Dendritic cell treated with granulocyte-macrophage colony-stimulating factor and Interleukin-4, amounts not matched to agents 40 ng/mL and 50 ng/mL, for 4 days (primary cell): Measurements from ENCODE around the gene SIGLEC15.

Experiments
- H3K27ac Mint-ChIP-seq: one replicate; pipeline ENCODE4 v1.8.0; 2022; ENCODE audit warnings: mild to moderate bottlenecking, mixed read lengths
- H3K27me3 Mint-ChIP-seq: one replicate; pipeline ENCODE4 v1.8.0; 2022; ENCODE audit warnings: mild to moderate bottlenecking, mixed read lengths
- H3K36me3 Mint-ChIP-seq: one replicate; pipeline ENCODE4 v1.8.0; 2022; ENCODE audit warnings: low read depth, mixed read lengths
- H3K4me1 Mint-ChIP-seq: one replicate; pipeline ENCODE4 v1.8.0; 2022; ENCODE audit warnings: low read depth, mixed read lengths
- H3K4me3 Mint-ChIP-seq: one replicate; pipeline ENCODE4 v1.8.0; 2022; ENCODE audit warnings: mild to moderate bottlenecking, moderate library complexity, mixed read lengths
- H3K9me3 Mint-ChIP-seq: one replicate; pipeline ENCODE4 v1.8.0; 2022; ENCODE audit warnings: mixed read lengths
- intact Hi-C: fragments of 100-400 bp; cut with micrococcal nuclease; formaldehyde crosslinking; loops from one replicate; pipeline ENCODE4 v1.15.0; 2022

Gene SIGLEC15

GRCh38 chr18:45830917-45831316 is 5.4 kb downstream of the SIGLEC15 start:
- Mint-ChIP-seq H3K27me3 (no peaks in the 10 kb centered on the region), H3K36me3 (no peaks in the 10 kb centered on the region), H3K9me3 (no peaks in the 10 kb centered on the region), H3K4me1 (peaks cover 72% of the 10 kb centered on the region), H3K27ac (no peak overlapping the region), H3K4me3 (no peak overlapping the region)
- intact Hi-C loops: no loop called here

DNA sequence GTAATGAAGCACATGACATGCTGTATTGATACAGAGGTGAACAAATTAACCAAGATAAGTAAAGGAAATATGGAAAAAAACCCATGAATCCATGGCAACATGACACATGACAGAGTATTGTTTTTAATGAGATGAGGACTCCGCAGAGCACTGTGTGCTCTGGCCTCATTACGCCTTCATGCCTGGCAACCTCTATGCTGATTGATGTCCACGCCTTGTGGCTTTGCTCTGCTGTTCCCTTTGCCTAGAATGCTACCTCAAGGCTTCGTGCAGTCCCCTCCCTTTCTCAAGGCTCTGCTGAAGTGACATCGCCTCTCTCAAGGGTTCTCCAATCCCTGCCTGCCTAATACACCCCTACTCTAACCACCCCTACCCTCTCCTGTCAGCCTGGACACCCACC is 8.4 kb downstream of the SIGLEC15 start:
- H3K36me3 Mint-ChIP-seq: no peaks in the 10 kb centered on the region
- no peaks in the 10 kb centered on the region for H3K9me3 Mint-ChIP-seq
- H3K27me3 Mint-ChIP-seq: peaks cover 13% of the 10 kb centered on the region
- H3K27ac Mint-ChIP-seq: peak overlapping the region; percentile 52
- H3K4me3 Mint-ChIP-seq: no peak overlapping the region
- intact Hi-C loops: no loop called here
- H3K4me1 Mint-ChIP-seq: peaks cover 65% of the 10 kb centered on the region

DNA sequence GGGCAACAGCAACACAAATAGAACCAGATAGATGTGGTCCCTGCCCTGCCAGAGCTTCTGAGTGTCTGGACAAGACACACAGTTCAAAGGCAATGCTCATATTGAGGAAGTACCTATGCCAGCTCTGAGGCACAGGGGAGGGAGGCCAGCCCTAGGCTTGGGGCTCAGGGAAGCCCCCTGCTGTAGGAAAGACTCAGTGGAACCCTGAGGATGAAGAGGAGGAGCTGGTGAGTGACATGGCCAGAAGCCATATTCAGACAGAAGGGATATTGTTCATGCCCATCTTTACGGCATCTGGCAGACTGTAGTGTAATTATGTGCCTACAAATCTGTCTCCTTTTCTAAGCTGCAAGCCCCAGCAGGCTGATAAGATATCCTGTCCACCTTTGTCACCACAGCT is 8.8 kb downstream of the SIGLEC15 start:
- peaks cover 60% of the 10 kb centered on the region for H3K4me1 Mint-ChIP-seq
- H3K9me3 Mint-ChIP-seq: no peaks in the 10 kb centered on the region
- H3K27ac Mint-ChIP-seq: peak overlapping the region; percentile 52
- no peaks in the 10 kb centered on the region for H3K36me3 Mint-ChIP-seq
- intact Hi-C loops: no loop called here
- no peak overlapping the region for H3K4me3 Mint-ChIP-seq
- peaks cover 17% of the 10 kb centered on the region for H3K27me3 Mint-ChIP-seq

GRCh38 chr18:45835057-45835636 is 9.7 kb downstream of the SIGLEC15 start:
- Mint-ChIP-seq H3K27me3 (peaks cover 23% of the 10 kb centered on the region), H3K27ac (no peak overlapping the region), H3K36me3 (no peaks in the 10 kb centered on the region), H3K4me3 (no peak overlapping the region), H3K4me1 (peaks cover 52% of the 10 kb centered on the region), H3K9me3 (no peaks in the 10 kb centered on the region)
- intact Hi-C loops: no loop called here

DNA sequence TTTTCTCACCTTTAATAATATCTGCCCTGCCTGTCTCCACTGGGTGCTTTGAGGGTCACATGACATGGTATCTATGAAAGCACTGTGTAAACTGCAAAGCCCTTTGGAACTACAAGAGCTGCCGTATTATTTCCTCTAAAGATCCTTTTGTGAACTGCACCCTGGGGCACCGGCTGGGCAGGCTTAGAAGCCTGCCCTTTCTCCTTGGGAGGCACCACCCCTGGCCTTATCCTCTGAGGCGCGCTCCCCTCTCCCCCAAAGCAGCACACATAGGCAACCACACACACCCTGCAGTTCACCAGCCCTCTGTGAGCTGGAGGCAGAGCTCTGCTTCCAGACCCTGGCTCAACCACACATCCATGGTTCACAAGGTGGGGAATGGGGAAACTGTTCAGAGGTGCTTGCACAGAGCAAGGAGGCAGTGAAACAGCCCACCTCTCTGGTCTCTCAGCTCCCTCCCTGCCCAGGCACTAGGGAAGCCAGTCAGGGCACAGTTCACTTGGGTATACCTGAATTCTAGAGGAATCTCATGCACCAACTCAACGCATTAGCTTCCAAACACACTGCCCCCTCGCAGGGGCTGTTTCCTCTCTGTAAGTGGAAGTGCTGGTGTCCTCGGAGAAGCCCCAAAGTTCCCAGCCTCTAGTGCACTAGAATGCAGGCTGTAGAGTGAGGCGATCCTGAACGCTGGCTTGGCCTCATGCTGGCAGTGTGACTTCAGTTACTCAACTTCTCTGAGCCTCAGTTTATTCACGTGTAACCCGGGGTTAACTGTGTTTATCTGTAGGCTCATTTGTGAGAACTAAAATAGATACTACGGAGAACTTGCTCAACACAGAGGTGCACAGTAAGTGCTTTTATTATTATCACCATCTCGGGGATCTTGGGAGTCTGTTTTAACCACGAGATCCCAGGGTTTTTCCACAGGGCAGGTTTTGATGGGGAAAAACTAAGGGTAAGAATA is 11.0 kb downstream of the SIGLEC15 start:
- Mint-ChIP-seq H3K9me3 (no peaks in the 10 kb centered on the region), H3K27ac (peak overlapping the region; percentile 58), H3K27me3 (peaks cover 27% of the 10 kb centered on the region), H3K36me3 (no peaks in the 10 kb centered on the region), H3K4me3 (peak overlapping the region; percentile 30), H3K4me1 (peaks cover 45% of the 10 kb centered on the region)
- intact Hi-C loops: no loop called here

- intact Hi-C loops: loop anchor here (2.0 kb wide), 2 partner anchors 115 to 147 kb away; no protein-coding TSS in a partner anchor
- Mint-ChIP-seq H3K4me1 (peaks cover 45% of the 10 kb centered on the region), H3K27ac (peak overlapping the region; percentile 20), H3K27me3 (peaks cover 27% of the 10 kb centered on the region), H3K36me3 (no peaks in the 10 kb centered on the region), H3K9me3 (no peaks in the 10 kb centered on the region), H3K4me3 (peak overlapping the region; percentile 18)
Measured at GRCh38 chr18:45837283-45838070, 12.0 kb downstream of the SIGLEC15 start.

DNA sequence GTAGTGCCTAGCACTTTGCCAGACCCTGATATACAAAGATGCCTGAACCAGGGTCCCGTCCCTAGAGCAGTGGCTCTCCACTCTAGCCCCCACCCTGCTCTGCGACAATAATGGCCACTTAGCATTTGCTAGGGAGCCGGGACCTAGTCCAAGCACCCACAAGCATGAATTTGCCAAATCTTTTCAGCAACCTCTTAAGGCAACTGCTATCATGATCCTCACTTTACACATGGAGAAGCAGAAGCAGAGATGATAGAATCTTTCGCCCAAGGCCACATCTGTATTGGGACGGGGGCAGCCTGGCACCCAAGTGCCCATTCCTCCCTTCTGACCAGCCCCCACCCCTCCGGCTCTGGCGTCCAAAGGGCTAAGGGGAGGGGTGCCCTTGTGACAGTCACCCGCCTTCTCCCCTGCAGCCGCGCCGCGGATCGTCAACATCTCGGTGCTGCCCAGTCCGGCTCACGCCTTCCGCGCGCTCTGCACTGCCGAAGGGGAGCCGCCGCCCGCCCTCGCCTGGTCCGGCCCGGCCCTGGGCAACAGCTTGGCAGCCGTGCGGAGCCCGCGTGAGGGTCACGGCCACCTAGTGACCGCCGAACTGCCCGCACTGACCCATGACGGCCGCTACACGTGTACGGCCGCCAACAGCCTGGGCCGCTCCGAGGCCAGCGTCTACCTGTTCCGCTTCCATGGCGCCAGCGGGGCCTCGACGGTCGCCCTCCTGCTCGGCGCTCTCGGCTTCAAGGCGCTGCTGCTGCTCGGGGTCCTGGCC is 13.0 kb downstream of the SIGLEC15 start:
- intact Hi-C loops: loop anchor here (1.0 to 2.0 kb wide), 3 partner anchors 88 to 148 kb away; no protein-coding TSS in a partner anchor
- Mint-ChIP-seq H3K9me3 (no peaks in the 10 kb centered on the region), H3K36me3 (no peaks in the 10 kb centered on the region), H3K27me3 (peaks cover 27% of the 10 kb centered on the region), H3K4me1 (peaks cover 44% of the 10 kb centered on the region), H3K27ac (peak overlapping the region; percentile 20), H3K4me3 (peak overlapping the region; percentile 39)

DNA sequence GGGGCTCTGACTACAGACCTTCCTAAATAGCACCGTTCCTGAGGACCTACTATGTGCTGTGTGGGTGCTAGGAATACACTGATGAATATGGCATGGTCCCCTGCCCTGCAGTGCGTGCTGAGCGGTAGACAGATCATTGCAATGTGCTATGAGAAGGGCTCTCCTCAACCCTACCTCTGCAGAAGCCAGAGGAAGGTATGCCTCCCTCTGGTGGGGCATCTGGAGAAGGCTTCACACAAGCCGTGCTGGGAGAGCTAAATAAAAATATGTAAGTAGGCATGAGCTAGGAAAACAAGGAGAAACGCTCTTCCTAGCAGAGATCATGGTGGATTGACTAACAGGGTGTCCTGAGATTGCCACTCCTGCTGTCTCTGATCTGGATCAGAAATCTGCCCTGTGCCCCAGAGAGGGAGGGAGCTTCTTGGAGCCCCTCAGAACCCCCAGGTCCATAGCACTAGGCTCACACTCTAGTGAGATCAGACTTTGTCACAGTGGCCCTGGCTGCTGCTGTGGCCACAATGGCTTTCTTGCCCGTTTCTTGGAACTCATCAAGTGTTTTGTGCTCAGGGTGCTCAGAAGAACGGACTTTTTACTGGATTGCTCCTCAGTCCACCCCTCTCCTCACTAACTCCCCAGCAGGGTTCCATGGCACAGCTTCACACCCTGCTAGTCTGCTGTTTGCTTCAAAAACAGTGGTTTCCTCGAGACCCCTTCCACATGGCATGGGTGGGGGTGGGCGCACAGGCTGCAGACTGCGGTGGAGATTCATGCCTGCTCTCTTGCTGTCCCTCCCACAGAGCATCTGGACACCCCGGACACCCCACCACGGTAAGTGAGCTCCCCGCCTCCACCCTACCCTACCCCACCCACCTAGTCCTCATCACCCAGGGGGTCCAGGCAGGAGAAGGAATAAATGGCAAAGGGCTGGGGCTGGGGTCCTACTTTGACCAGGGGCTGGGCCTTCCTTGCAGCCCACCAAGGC is 14.2 kb downstream of the SIGLEC15 start:
- intact Hi-C loops: loop anchor here (1.0 to 2.0 kb wide), 3 partner anchors 89 to 149 kb away; no protein-coding TSS in a partner anchor
- Mint-ChIP-seq H3K4me3 (no peak overlapping the region), H3K36me3 (no peaks in the 10 kb centered on the region), H3K9me3 (no peaks in the 10 kb centered on the region), H3K27ac (no peak overlapping the region), H3K27me3 (peaks cover 27% of the 10 kb centered on the region), H3K4me1 (peaks cover 32% of the 10 kb centered on the region)

DNA sequence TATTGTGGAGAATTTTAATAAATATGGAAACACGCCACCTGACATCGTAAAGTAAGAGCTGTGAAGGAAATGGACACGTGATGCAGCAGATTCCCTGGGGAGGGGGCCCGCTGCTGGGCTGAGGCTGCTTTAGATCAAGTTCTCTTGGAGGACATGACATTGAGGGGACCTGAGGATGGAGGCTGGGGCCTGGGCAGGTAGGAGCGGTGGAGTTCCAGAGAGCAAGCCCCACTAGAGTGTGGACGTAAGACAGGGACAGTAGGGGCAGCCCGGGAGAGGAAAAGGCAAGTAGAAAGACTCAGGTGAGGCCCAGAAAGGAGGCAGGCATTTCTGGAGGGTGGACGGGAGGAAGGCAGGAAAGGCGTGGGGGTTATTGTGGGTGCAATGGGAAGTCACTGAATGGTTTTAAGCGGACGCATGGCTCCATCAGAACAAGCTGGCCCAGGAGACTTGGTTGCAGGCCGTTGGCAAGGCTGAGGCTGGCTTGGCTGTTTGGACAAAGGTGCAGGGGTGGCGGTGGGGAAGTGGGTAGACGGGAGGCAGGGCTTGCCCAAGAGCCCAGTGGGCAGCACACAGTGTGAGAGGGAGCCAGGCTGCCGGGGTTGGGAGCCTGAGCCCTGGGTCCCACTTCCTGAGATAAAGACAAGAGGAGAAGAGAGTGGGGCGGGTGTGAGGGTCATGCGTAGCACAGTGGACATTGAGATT is 15.7 kb downstream of the SIGLEC15 start:
- H3K9me3 Mint-ChIP-seq: no peaks in the 10 kb centered on the region
- intact Hi-C loops: no loop called here
- H3K4me3 Mint-ChIP-seq: no peak overlapping the region
- H3K4me1 Mint-ChIP-seq: peaks cover 19% of the 10 kb centered on the region
- H3K27ac Mint-ChIP-seq: no peak overlapping the region
- peaks cover 27% of the 10 kb centered on the region for H3K27me3 Mint-ChIP-seq
- H3K36me3 Mint-ChIP-seq: no peaks in the 10 kb centered on the region

GRCh38 chr18:45841765-45842442 is 16.4 kb downstream of the SIGLEC15 start:
- peaks cover 12% of the 10 kb centered on the region for H3K4me1 Mint-ChIP-seq
- H3K27ac Mint-ChIP-seq: no peak overlapping the region
- H3K36me3 Mint-ChIP-seq: no peaks in the 10 kb centered on the region
- intact Hi-C loops: no loop called here
- no peaks in the 10 kb centered on the region for H3K9me3 Mint-ChIP-seq
- no peak overlapping the region for H3K4me3 Mint-ChIP-seq
- peaks cover 24% of the 10 kb centered on the region for H3K27me3 Mint-ChIP-seq

DNA sequence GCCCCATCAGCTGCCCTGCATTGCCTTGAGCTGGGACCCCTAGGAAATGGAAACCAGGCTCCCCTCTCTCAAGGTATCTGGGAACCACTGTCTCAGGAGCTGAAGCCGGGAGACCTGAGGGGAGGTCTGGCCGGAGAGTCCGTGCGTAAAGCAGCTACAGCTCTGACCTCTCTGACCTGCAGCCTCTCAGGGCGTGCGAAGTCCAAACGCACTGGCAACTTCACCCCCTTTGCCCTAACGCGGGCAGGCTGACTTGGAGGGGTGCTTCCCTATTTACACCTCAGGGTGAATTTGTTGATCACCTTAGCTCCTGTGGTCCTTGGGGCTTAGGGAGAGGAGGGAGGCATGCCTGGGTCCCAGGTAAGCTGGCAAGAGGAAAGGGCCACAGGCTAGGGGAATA is 17.5 kb downstream of the SIGLEC15 start:
- no peak overlapping the region for H3K27ac Mint-ChIP-seq
- intact Hi-C loops: no loop called here
- no peaks in the 10 kb centered on the region for H3K9me3 Mint-ChIP-seq
- H3K27me3 Mint-ChIP-seq: peaks cover 20% of the 10 kb centered on the region
- no peak overlapping the region for H3K4me3 Mint-ChIP-seq
- peaks cover 7% of the 10 kb centered on the region for H3K4me1 Mint-ChIP-seq
- H3K36me3 Mint-ChIP-seq: peaks cover 2% of the 10 kb centered on the region
